HG03025 (cell line): ENCODE measurements around the gene RTP5.

Experiments
- ATAC-seq: cut with Tn5 transposase; IDR thresholded peaks from one replicate; pipeline ENCODE4 v1.9.1; 2021; ENCODE audit warnings: mild to moderate bottlenecking, moderate library complexity; ENCODE audit not compliant: unreplicated experiment, low FRiP score

RTP5 gene

DNA sequence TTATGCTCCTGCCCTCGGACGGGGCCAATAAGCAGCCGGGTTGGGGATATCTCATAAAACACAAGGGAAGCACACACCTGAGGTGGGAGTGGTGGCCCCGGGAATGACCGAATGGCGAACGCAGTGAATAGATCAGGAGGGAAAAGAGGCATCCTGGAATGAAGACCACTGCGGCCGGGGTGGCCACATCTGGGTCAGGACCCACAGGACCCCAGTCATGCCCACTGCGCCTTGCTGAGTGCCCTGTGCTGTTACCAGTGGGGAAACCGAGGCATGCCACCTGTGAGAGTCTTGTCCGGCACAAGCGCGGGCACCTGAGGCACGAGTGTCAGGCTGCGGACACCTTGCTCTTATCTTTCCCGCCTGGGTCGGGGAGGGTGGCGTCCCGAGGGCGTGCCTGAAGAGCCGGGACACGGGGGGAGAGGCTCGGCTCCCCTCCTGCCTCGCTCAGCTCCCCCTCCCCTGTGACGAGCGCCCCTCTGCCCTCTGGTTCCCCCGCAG, 12.4 kb upstream of the RTP5 start:
- no peak for ATAC-seq

DNA sequence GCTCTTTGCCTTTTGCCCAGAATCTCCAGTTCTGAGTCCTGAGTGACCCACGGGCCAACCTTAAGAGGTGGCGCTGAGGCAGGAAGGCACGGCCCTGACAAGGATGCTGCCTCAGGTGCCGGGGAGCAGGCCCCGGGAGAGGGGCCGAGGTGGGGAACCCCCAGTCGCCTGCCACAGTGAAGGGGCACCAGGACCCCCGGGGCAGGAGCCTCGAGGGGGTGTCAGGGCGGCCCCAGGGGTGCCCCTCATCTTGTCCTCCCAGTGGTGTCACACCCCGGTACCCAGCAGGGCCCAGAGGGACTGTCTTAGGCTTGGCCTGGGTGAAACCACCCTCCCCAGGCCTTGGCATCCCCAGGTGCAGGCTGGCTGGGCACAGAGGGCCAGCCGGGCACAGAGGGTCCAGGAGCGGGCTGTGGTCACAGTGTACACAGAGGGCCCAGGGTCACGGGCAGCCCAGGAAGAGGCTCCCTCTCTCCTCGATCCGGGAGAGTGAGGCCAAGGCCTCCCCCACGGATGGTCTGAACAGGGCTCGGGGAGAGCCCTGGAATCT, 11.9 kb upstream of the RTP5 start:
- no peak for ATAC-seq

DNA sequence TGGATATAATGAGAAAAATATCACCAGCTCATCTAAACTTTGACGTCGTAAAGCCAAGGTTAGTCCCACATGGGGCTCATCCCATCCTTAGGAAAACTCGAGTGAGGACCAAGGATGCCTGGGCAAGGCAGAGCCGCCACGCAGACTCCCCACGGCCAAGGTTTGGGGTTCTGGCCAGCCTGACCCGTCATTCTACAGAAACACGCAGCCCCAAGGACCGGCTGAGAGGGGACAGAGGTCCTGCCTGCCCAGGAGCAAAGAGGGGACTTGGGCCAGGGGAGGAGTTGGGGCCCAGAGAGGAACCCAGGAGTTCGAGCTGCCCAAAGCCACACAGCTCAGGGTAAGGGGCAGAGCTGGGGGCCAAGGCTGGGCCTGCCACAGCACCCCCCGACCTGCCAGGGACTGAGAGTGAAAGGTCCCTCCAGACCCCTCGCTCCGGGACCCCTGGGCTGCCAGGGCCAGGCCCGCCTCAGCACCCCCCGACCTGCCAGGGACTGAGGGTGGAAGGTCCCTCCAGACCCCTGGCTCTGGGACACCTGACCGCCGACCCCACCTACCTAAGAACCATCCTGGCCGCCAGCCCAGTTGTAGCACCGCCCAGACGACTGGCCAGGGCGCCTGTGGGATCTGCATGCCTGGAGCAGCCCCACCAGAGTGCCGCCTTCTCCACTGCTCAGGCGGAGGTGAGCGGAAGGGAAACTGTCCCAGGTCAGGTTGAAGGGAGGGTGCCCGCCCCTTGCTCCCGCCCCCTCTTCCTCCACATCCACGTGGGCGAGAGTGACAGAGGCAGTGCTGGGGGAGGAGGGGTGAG, 11.1 kb upstream of the RTP5 start, which contains the start of gene PDCD1:
Gene PDCD1, minus strand, starts transcription at position 689 of the 811 bp plus-strand sequence. Its CDS starts 56 bp downstream, at position 633.
- ATAC-seq, result no peak

DNA sequence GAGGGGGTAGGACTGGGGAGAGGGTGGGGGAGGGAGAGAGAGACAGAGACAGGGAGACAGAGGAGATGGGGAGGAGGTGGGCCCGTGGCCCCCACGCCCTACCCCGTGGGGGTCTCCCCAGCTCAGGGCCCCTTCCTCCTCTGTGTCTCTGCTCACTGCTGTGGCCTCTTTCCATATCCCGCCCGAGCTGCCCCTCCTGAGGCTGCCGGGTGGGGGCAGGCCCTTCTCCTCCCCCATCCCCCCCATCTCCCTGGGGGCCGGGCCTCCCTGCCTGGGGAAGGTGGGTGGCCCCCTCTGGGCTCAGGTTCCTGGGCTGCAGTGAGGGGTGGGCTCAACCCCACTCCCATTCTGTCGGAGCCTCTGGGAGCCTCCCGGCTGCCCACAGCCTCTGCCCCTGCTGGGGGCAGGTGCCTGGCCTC, 10.5 kb upstream of the RTP5 start:
- ATAC-seq, result no peak

DNA sequence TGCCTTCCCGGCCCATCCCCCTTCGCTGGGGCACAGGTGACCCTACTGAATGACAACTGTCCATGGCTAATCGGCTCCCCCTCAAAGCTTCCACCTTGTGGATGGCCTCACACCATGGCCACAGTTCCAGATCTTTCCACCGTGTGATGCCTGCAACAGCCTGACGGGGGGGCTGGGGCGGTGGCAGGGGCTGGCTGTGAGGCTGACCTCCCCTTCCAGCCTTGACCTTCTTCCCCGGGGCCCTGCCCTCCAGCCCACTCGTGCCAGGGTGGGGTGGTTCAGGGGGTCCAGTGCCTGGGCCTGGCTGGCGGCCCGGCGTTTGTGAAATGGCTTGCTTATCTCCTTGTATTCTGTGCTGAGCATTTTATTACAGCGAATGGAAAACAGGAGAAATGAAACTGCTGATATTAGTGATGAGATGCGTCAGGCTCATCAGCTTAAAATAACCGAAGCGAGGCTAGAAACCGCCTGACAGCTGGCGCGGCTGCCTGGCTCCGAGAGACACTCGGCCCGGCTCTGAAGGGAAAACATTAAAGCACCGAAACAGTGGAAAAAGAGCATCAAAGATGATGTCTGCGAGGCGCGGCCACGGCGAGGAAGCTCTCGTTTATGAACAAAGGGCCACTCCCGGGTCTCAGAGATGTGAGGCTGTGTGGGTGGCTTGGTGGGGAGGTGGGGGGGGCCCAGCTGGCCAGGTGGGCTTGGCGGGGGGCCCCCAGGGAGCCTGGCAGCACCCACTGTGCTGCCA, 9.9 kb upstream of the RTP5 start:
- no peak for ATAC-seq

DNA sequence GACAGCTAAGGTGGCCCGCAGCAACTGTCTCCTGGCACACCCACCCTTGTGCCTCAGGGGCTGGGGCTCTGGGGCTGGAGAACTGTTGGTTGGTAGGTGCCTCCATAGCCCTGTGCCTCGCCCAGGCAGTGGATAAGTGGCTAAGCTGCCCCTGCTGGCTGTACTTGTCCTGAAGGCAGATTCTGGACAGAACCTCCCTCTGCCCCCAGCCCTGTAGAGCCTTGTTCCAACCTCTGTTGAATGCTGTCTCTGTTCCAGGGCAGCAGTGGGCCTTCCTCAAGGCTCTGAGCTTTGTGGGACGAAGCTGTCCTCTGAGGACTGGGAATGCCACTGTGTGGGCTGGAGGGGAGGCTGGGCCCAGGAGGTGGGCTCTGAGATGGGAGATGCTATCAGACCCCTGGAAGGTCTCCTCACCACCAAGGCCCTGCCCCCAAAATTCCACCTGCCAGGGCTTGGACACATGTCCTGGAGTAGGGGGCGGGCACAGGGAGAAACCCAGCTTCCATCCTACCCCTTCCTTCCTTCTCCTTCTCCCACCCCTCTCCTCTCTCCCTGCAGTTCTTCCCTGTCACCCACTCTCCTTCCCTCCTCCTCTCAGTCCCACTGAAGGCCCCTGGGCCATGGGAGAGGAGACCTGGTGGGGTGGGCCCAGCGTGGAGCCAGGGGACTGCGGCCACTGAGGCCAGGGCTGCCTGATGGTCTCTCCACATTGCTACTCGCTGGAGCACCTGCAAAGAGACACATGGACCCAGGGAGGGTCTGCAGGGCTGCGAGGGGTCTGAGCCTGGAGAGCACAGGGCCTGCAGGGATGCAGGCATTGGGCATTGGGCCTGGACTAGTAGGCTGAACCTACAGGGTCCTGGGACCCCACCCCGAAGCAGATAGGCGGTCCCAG, 9.1 kb upstream of the RTP5 start:
- ATAC-seq, result no peak

DNA sequence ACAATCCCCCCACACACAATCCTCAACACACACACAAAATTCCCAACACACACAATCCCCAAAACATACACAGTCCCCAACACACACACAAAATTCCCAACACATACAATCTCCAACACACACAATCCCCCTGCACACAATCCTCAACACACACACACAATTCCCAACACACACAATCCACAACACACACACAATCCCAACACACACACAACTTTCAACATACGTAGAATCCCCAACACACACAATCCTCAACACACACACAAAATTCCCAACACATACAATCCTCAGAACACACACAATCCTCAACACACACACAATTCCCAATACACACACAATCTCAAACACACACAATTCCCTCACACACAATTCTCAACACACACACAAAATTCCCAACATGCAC, 8.3 kb upstream of the RTP5 start:
- ATAC-seq, result no peak

DNA sequence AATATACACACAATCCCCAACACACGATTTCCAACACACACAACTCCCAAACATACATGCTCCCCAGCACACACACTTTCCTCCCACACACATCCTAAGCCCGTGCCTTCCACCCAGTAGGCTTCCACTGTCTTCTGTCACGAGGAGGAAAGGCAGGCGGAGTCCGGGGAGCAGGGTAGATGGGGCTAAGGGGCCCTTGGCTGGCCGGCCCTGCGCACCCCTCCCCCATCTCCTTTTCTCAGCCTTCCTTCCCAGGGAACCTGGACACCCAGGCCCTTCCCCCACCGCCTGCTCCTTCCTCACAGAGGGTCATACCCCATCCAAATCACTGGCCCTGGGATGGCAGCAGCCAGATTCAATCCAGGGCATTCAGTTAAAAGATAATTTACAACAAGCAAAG, 7.4 kb upstream of the RTP5 start:
- ATAC-seq, result no peak

DNA sequence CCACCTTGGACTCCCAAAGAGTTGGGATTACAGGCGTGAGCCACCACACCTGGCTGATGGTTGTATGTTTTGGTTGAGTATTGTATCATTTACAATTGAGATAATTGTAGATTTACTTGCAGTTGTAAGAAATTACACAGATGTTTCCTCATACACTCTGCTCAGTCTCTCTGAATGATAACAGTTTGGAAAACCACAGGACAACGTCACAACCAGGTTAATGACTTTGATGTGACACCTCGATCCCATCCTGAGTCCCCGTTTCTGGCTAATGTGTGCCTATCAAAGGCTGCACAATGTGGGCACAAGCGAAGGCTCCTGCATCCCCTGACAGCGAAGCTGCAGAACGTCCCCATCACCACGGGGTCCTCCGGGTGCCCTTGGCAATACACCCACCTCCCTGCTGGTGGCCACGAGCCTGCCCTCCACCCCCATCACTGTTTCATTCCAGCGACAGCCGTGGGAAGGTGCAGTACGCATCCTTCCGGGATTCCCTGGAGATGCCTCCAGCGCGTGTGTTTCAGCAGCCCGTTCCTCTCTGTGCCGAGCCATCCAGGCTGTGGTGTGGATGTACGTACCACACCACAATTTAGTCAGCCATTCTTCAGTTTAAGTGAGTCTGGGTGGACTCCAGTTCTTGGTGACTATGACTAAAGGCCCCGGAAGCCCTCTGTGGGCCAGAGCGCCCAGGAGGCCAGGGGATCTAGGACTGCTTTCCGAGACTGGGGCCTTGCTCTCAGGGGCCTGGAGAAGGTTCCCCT, 6.6 kb upstream of the RTP5 start:
- ATAC-seq, result no peak

DNA sequence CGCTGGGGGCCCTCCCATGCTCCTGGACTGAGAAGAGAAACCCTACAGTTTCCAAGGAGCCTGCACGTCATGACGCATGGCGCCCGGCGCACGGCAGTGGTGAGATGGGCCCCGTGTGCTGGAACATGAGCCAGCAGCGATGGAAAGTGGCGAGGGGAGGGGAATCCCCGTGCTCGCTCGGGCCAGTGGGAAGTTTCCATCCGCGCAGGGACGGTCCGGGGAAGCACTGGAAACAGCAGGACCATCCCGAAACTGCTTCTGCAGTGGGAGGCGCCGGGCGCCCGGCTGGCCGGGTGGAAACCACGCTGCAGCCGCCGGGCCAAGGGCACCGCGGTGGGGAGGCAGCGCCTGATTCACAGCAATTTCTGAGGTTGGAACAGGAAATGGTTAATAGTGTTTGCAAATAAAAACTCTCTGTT, 6.0 kb upstream of the RTP5 start:
- ATAC-seq, result no peak

DNA sequence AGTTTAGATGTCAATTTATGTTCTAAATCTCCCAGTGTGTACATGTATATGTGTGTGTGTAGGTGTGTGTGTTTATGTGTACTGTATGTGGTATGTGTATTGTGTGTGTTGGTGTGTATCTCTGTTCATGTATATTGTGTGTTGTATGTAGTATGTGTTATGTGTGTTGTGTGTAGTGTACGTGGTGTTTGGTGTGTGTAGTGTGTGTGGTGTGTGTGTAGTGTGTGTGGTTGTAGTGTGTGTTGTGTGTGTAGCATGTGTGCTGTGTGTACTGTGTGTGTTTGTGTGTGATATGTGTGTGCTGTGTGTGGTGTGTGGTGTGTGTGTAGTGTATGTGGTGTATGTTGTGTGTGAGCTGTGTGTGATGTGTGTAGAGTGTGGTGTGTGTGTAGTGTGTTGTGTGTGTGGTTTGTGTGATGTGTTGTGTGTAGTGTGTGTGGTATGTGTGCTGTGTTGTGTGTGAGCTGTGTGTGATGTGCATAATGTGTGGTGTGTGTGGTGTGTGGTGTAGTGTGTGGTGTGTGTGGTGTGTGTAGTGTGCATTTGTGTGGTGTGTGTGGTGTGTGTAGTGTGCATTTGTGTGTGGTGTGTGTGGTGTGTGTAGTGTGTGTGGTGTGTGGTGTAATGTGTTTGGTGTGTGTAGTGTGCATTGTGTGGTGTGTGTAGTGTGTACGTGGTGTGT, 5.2 kb upstream of the RTP5 start:
- no peak for ATAC-seq

DNA sequence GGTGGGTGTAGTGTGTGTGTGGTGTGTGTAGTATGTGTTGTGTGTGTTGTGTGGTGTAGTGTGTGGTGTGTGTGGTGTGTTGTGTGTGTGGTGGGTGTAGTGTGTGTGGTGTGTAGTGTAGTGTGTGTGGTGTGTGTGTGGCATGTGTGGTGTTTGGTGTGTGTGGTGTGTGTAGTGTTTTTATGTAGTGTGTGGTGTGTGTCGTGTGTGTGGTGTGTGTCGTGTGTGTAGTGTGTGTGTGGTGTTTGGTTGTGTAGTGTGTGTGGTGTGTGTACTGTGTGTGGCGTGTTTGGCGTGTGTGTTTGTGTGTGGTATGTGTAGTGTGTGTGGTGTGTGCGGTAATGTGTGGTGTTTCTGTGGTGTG, 4.7 kb upstream of the RTP5 start:
- no peak for ATAC-seq

DNA sequence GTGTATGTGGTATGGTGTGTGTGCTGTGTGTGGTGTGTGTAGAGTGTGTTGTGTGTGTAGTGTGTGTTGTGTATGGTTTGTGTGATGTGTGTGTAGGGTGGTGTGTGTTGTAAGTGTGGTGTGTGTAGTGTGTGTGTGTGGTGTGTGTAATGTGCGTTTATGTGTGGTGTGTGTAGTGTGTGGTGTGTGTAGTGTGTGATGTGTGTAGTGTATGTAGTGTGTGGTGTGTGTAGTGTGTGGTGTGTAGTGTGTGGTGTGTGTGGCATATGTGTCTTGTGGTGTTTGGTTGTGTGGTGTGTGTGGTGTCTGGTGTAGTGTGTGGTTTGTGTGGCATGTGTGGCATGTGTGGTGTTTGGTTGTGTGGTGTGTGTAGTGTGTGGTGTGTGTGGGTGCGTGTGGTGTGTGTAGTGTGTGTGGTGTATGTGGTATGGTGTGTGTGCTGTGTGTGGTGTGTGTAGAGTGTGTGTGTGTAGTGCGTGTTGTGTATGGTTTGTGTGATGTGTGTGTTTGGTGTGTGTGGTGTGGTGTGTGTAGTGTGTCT, 4.0 kb upstream of the RTP5 start:
- ATAC-seq, result no peak

DNA sequence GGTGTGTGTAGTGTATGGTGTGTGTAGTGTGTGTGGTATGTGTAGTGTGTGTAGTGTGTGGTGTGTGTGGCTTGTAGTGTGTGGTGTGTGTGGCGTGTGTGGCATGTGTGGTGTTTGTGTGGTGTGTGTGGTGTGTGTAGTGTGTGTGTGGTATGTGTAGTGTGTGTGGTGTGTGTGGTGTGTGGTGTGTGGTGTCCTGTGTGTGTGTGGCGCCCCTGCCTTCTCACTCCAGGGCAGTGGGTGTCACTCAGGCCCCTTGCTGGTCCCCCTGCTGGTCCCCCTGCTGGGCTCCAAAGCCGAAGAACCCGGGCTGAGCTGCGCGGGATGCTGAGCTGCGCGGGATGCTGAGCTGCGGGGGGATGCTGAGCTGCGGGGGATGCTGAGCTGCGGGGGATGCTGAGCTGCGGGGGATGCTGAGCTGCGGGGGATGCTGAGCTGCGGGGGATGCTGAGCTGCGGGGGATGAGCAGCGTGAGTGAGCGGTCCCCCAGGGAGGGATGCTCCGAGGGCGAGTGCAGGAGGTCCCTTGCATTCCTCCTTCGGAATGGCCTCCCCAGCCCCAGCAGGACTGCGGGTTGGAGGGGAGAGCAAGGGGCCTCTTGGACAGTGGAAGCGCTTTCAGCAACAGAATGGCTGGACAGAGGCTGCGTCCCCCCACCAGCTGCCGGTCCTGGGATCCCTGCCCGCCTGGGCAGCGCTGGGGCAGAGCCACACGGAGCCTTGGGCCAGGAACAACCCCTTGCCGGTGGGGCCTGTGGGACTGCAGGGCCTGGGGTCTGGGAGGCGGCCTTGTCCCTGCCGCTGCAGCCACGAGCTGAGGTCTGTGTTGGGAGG, 3.4 kb upstream of the RTP5 start:
- no peak for ATAC-seq

DNA sequence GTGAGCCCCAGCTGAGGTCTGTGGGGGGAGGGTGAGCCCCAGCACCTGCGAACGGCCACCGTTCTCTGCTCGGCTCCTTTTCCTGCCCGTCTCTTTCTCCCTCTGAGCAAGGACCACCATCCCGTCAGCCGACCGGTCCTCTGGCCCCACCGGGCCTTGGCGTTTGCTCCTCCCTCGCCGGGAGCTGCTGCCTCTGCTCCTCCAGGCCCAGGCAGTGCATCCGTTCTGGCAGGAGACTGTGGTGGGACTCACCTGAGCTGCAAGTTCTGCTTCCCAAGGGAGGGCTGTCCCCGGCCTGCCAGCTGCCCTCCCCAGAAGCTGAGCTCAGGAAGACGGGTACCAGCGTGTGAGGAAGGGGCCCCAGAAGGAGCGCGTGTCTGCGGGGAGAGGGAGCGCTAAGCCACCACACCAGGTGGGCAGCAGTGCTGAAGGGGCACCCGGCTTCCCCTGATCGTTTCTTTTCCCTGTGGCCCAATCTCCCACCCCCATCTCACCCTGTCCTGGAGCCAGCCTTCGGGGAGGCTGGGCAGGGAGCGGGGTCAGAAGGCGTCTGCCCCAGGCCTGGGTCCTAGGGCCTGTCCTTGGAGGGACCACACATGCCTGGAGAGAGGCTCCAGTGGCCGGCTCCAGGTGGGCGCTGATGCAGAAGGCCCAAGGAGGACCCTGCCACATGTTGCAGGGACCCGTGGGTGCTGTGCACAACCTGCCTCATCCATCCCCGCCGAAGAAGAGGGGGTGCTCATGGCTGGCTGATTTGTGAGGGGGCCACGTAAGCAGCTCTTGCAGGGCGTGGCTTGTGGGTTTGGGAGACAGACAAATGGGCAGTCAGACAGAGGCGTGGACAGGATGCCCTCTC, 2.5 kb upstream of the RTP5 start:
- no peak for ATAC-seq

DNA sequence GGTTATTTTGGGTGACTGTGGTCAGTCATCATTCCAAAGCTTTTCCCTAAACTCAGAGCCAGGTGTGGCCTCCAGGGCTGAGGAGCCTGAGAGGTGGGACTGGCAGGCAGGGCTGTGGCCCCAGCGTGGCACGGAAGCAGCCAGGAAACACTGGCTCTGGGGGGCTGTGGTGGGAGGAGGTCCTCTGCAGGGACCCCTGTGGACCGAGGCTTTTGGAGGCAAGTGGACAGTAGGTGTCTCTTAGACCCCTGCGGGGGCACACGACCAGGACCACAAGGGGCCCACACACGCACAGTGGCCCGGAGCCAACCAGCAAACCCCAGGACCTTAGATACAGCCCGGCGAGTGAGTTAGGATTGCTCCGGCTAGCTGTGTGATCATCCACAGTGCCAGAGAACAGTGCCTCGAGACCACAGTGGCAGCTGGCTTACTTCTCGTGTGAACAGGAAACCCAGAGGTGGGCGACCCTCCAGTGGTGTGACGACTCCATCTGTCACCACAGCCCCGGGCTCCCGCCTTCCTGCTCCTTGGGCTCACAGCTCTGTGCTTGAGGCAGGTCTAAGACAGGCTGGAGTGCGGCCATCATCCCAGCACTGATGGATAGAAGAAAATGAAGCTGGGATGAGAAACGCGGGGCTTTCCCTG, 1.6 kb upstream of the RTP5 start:
- no peak for ATAC-seq

DNA sequence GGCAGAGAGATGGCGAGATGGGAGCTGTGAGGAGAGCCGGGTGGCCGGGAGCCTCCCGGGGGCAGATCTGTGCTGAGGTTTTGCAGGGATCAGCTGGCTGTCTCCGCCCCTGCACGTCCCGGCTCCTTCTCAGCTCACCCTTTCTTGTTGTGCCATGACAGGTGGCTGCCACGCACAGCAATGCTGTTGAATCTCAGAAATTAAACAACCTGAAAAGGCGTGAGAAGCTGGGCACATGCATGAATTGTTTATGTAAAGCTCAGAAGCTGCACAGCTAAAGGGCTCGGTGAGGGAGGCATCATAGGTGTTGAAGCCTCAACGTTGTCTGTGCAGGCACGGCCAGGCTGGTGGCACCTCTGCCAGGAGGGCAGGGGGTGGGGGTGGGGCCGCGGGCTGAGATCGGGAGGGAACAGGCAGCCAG, 858 bp upstream of the RTP5 start:
- no peak for ATAC-seq
